GM18511 (cell line): ENCODE results near the gene GFY.
A peak's percentile ranks its signal among the peaks of the same experiment; 100 is the strongest.

Source experiments
- ATAC-seq: cut with Tn5 transposase; IDR thresholded peaks from one replicate; pipeline ENCODE4 v1.9.1; 2021; ENCODE audit warnings: mild to moderate bottlenecking, moderate library complexity; ENCODE audit not compliant: unreplicated experiment

The GFY gene

GRCh38 chr19:49428547-49429451, 3.6 kb downstream of the GFY start:
- ATAC-seq, result no peak

GRCh38 chr19:49430172-49430677, 5.0 kb downstream of the GFY start:
- ATAC-seq, result no peak

- no peak for ATAC-seq
These were observed 5.6 kb downstream of the GFY start for GRCh38 chr19:49430678-49431329.

- ATAC-seq, result no peak
These were observed 6.2 kb downstream of the GFY start for GRCh38 chr19:49431330-49431749.

- no peak for ATAC-seq
These were observed 7.2 kb downstream of the GFY start for GRCh38 chr19:49432141-49433073.

GRCh38 chr19:49433240-49433901, 8.2 kb downstream of the GFY start:
- ATAC-seq, result no peak

- no peak for ATAC-seq
These were observed 9.9 kb downstream of the GFY start for GRCh38 chr19:49434907-49435583.

GRCh38 chr19:49435670-49436069, 10.5 kb downstream of the GFY start:
- no peak for ATAC-seq

- ATAC-seq, result no peak
These were observed 11.3 kb downstream of the GFY start for GRCh38 chr19:49436381-49437017.

GRCh38 chr19:49437231-49437630, 12.0 kb downstream of the GFY start:
- no peak for ATAC-seq

- no peak for ATAC-seq
These were observed 13.1 kb downstream of the GFY start for GRCh38 chr19:49438261-49438660.

- no peak for ATAC-seq
These were observed 14.6 kb downstream of the GFY start for GRCh38 chr19:49439836-49440235.

- no peak for ATAC-seq
These were observed 15.4 kb downstream of the GFY start for GRCh38 chr19:49440439-49441209.

- ATAC-seq, result no peak
These were observed 16.2 kb downstream of the GFY start, which contains the start of gene SLC17A7 for GRCh38 chr19:49441210-49441959. Gene SLC17A7 (minus strand): TSS chr19:49441527. CDS start chr19:49441379, 148 bp downstream.

- no peak for ATAC-seq
These were observed 16.8 kb downstream of the GFY start for GRCh38 chr19:49441960-49442350.

GRCh38 chr19:49442354-49442753, 17.2 kb downstream of the GFY start:
- ATAC-seq, result no peak

GRCh38 chr19:49442771-49443365, 17.7 kb downstream of the GFY start:
- ATAC-seq, result peak; percentile 20
